Liver (tissue), 9 donors: ENCODE data around the gene TNPO2. TPM values are rescaled to one million over a fixed set of nuclear protein-coding genes. Genes with fewer than 3 reads are reported as not detected.

ENCODE experiments used
- DNase-seq: peaks from one replicate; pipeline ENCODE4 v3.0.0-alpha.2; 2017; ENCODE audit warnings: low spot score
- H3K27ac ChIP-seq, 2 donors: one replicate each; pipeline ENCODE4 v1.7.0; 2013; ENCODE audit warnings: inconsistent platforms in 2 of 2, low read length in 2 of 2, control low read depth in 1 of 2, low read depth in 1 of 2, mild to moderate bottlenecking in 1 of 2
- H3K27me3 ChIP-seq, 4 donors: one replicate each; pipeline versions ENCODE4 v1.6.1 to v1.7.0; 2013; ENCODE audit warnings: low read length in 3 of 4, inconsistent platforms in 1 of 4, mild to moderate bottlenecking in 1 of 4, moderate library complexity in 1 of 4; ENCODE audit not compliant: control insufficient read depth in 4 of 4, insufficient read depth in 4 of 4
- H3K36me3 ChIP-seq, 4 donors: one replicate each; pipeline versions ENCODE4 v1.6.1 to v1.7.0; 2013; ENCODE audit warnings: low read length in 3 of 4, mild to moderate bottlenecking in 3 of 4, low read depth in 1 of 4, moderate library complexity in 1 of 4; ENCODE audit not compliant: control insufficient read depth in 4 of 4, insufficient read depth in 3 of 4
- H3K4me1 ChIP-seq, 4 donors: one replicate each; pipeline versions ENCODE4 v1.6.1 to v1.7.0; 2013; ENCODE audit warnings: low read length in 3 of 4, mild to moderate bottlenecking in 3 of 4, moderate library complexity in 1 of 4; ENCODE audit not compliant: control insufficient read depth in 4 of 4, insufficient read depth in 4 of 4
- H3K4me3 ChIP-seq, 3 donors: one replicate each; pipeline versions ENCODE4 v1.6.1 to v1.7.0; 2013; ENCODE audit warnings: low read length in 3 of 3, control low read depth in 1 of 3, low read depth in 1 of 3, mild to moderate bottlenecking in 1 of 3
- H3K9ac ChIP-seq, 2 donors: one replicate each; pipeline ENCODE4 v1.7.0; 2013; ENCODE audit warnings: low read length in 2 of 2, mild to moderate bottlenecking in 2 of 2, moderate library complexity in 2 of 2, control low read depth in 1 of 2, low read depth in 1 of 2
- H3K9me3 ChIP-seq, 4 donors: one replicate each; pipeline versions ENCODE4 v1.6.1 to v1.7.0; 2013; ENCODE audit warnings: low read length in 3 of 4; ENCODE audit not compliant: control insufficient read depth in 4 of 4
- ATF3 ChIP-seq: IDR thresholded peaks from 2 replicates; pipeline ENCODE4 v1.6.1; 2016; ENCODE audit warnings: antibody characterized with exemption
- CTCF ChIP-seq: fragments of 150-350 bp; IDR thresholded peaks from 2 replicates; pipeline ENCODE4 v1.5.1; 2017; ENCODE audit warnings: improper control_type of control experiment, low read depth, low read length; ENCODE audit not compliant: missing input control
- EGR1 ChIP-seq, 2 donors: IDR thresholded peaks; 2 replicates each; pipeline ENCODE4 v1.6.1; 2016 to 2018; ENCODE audit warnings: antibody characterized with exemption in 2 of 2, low read depth in 2 of 2
- FOXA1 ChIP-seq: IDR thresholded peaks from 2 replicates; pipeline ENCODE4 v1.6.1; 2016; ENCODE audit warnings: antibody characterized with exemption
- FOXA2 ChIP-seq: IDR thresholded peaks from 2 replicates; pipeline ENCODE4 v1.6.1; 2016; ENCODE audit warnings: antibody characterized with exemption
- GABPA ChIP-seq, 2 donors: IDR thresholded peaks in 1 of 2; conservative IDR thresholded peaks in 1 of 2; 2 replicates each; pipeline ENCODE4 v1.6.1; 2016; ENCODE audit warnings: antibody characterized with exemption in 2 of 2, mild to moderate bottlenecking in 1 of 2, moderate library complexity in 1 of 2
- HNF4A ChIP-seq, 2 donors: conservative IDR thresholded peaks; 2 replicates each; pipeline ENCODE4 v1.6.1; 2016; ENCODE audit warnings: antibody characterized with exemption in 2 of 2, mild to moderate bottlenecking in 2 of 2
- JUND ChIP-seq, 2 donors: IDR thresholded peaks; 2 replicates each; pipeline ENCODE4 v1.6.1; 2016; ENCODE audit warnings: antibody characterized with exemption in 2 of 2
- MAX ChIP-seq: IDR thresholded peaks from 2 replicates; pipeline ENCODE4 v1.6.1; 2016; ENCODE audit warnings: antibody characterized with exemption
- NR2F2 ChIP-seq: IDR thresholded peaks from 2 replicates; pipeline ENCODE4 v1.6.1; 2016; ENCODE audit warnings: antibody characterized with exemption
- RAD21 ChIP-seq, 2 donors: IDR thresholded peaks; 2 replicates each; pipeline ENCODE4 v1.6.1; 2016; ENCODE audit warnings: antibody characterized with exemption in 2 of 2, mild to moderate bottlenecking in 2 of 2
- REST ChIP-seq: IDR thresholded peaks from 2 replicates; pipeline ENCODE4 v1.6.1; 2016; ENCODE audit warnings: antibody characterized with exemption, mild to moderate bottlenecking
- RXRA ChIP-seq, 2 donors: IDR thresholded peaks; 2 replicates each; pipeline ENCODE4 v1.6.1; 2017 to 2018; ENCODE audit warnings: antibody characterized with exemption in 2 of 2, mild to moderate bottlenecking in 1 of 2
- SP1 ChIP-seq: IDR thresholded peaks from 2 replicates; pipeline ENCODE4 v1.6.1; 2018; ENCODE audit warnings: antibody characterized with exemption, mild to moderate bottlenecking
- TAF1 ChIP-seq: conservative IDR thresholded peaks from 2 replicates; pipeline ENCODE4 v1.6.1; 2016; ENCODE audit warnings: antibody characterized with exemption, mild to moderate bottlenecking
- YY1 ChIP-seq: IDR thresholded peaks from 2 replicates; pipeline ENCODE4 v1.6.1; 2016; ENCODE audit warnings: antibody characterized with exemption, mild to moderate bottlenecking
- ZBTB33 ChIP-seq: IDR thresholded peaks from 2 replicates; pipeline ENCODE4 v1.6.1; 2016; ENCODE audit warnings: antibody characterized with exemption
- WGBS: extraction: QIAGEN DNeasy Blood & Tissue Kit; methylation state at CpG from one replicate; pipeline ENCODE4 v1.1.7; 2013; 5-methylcytosine and 5-hydroxymethylcytosine counted together
- polyA plus RNA-seq, 2 donors: library from polyadenylated mRNA; stranded (reverse) in 1 of 2; unstranded in 1 of 2; fragments of 200-250 nt in 1 of 2; fragments of >200 nt in 1 of 2; fragmentation: Nextera tagmentation in 1 of 2; extraction: Ambion mirVana in 1 of 2; gene quantifications; one replicate each; pipeline versions ENCODE4 v1.2.1 to v1.2.3, GENCODE V29; 2013 to 2015
- total RNA-seq, 2 donors: library from RNA; depleted of rRNA; stranded (reverse); fragments of >200 nt; gene quantifications; one replicate each; pipeline ENCODE4 v1.2.3, GENCODE V29; 2014
- donor health status: healthy.
- donor health status: healthy.
- donor health status: healthy.
- donor health status: healthy.
- donor health status: healthy.

TNPO2 gene
- total and polyA plus RNA-seq, 4 donors = 6.3 to 22.2 (median 15.8) TPM

- H3K27me3 ChIP-seq = no peaks in the 10 kb centered on the region
- H3K9me3 ChIP-seq = no peaks in the 10 kb centered on the region
- no peak for DNase-seq
- H3K4me1 ChIP-seq = peaks cover 0 to 14% (median under 1%) of the 10 kb centered on the region in 4 donors
- H3K9ac ChIP-seq = no peak overlapping the region
- no peak overlapping the region for H3K27ac ChIP-seq
- no peak overlapping the region for H3K4me3 ChIP-seq
- WGBS = 97% methylated on average over 15 of the region's 15 CpGs
- TF ChIP-seq JUND (IDR thresholded peaks at IDR 0.05) (no peak), HNF4A (conservative IDR thresholded peaks at IDR 0.05) (no peak), RAD21 (IDR thresholded peaks at IDR 0.05) (no peak), MAX (no peak), GABPA (IDR thresholded peaks at IDR 0.05 in 1 of 2, conservative IDR thresholded peaks at IDR 0.05 in 1 of 2) (no peak), REST (no peak), FOXA2 (no peak), SP1 (no peak), ZBTB33 (no peak), FOXA1 (no peak), TAF1 (no peak), ATF3 (no peak), YY1 (no peak), NR2F2 (no peak), CTCF (no peak), EGR1 (IDR thresholded peaks at IDR 0.05; ENCODE audit: low read depth in 2 of 2) (no peak)
- H3K36me3 ChIP-seq = peaks cover 9 to 34% (median 14%) of the 10 kb centered on the region in 4 donors
These were observed 43.9 kb upstream of the TNPO2 start for GRCh38 chr19:12767666-12768065.

- Histone ChIP-seq H3K27ac (no peak overlapping the region), H3K4me1 (peaks cover 0 to 14% (median under 1%) of the 10 kb centered on the region in 4 donors), H3K4me3 (no peak overlapping the region), H3K27me3 (no peaks in the 10 kb centered on the region), H3K9ac (no peak overlapping the region), H3K9me3 (no peaks in the 10 kb centered on the region), H3K36me3 (peaks cover 9 to 34% (median 14%) of the 10 kb centered on the region in 4 donors)
- TF ChIP-seq GABPA (IDR thresholded peaks at IDR 0.05 in 1 of 2, conservative IDR thresholded peaks at IDR 0.05 in 1 of 2) (no peak), HNF4A (conservative IDR thresholded peaks at IDR 0.05) (no peak), EGR1 (IDR thresholded peaks at IDR 0.05; ENCODE audit: low read depth in 2 of 2) (no peak), ATF3 (no peak), ZBTB33 (no peak), JUND (IDR thresholded peaks at IDR 0.05) (no peak), REST (no peak), FOXA1 (no peak), TAF1 (no peak), SP1 (no peak), RXRA (IDR thresholded peaks at IDR 0.05) (no peak), NR2F2 (no peak)
- no peak for DNase-seq
- 98% methylated on average over 11 of the region's 11 CpGs for WGBS
These were observed 43.4 kb upstream of the TNPO2 start for GRCh38 chr19:12767150-12767549.
